Endothelial cell of umbilical vein (primary cell): Measurements from ENCODE around the gene CHST11. TPM values are rescaled to one million over a fixed set of nuclear protein-coding genes. Genes with fewer than 3 reads are reported as not detected.

ENCODE experiments used
- BruUV-seq: library from RNA; stranded (reverse); fragments of 400-500 nt; replicated peaks from 2 replicates; lab custom pipeline; 2021; lab: Mats Ljungman, UMichigan
- CTCF ChIA-PET: fragments of 300-600, 350-600 bp; sonication (Branson Sonifier 250); formaldehyde crosslinking; loops from one replicate; lab custom pipeline; 2021; ENCODE audit warnings: antibody characterized with exemption, inconsistent platforms; lab: Charles Lee
- POLR2A ChIA-PET: fragments of 300-600, 350-600 bp; sonication (Branson Sonifier 250); formaldehyde crosslinking; loops from one replicate; lab custom pipeline; 2021; ENCODE audit warnings: antibody characterized with exemption, inconsistent platforms; lab: Charles Lee
- DNase-seq: peaks from one replicate; pipeline ENCODE4 v3.0.0-alpha.2; 2011; ENCODE audit warnings: low read depth, low spot score
- FAIRE-seq: peaks from 2 replicates; lab custom pipeline; 2011; peaks lifted over from hg19 to GRCh38; lab: Jason Lieb, UNC
- H2AFZ ChIP-seq: 2 replicates; pipeline ENCODE4 v1.6.0; 2012; ENCODE audit warnings: low read depth, low read length, control low read depth, inconsistent platforms
- H3K27ac ChIP-seq: 2 replicates; pipeline ENCODE4 v1.5.1; 2011; ENCODE audit warnings: low read depth, mild to moderate bottlenecking, control low read depth, low read length, moderate library complexity; ENCODE audit not compliant: insufficient read depth
- H3K27me3 ChIP-seq, 2 experiments: 2 replicates each; pipeline versions ENCODE4 v1.6.0 to v1.6.1; 2011; ENCODE audit warnings: low read length in 2 of 2, mixed read lengths in 1 of 2; ENCODE audit not compliant: control insufficient read depth in 2 of 2, insufficient read depth in 2 of 2
- H3K36me3 ChIP-seq, 2 experiments: 2 replicates in 1 of 2; 3 replicates in 1 of 2; pipeline ENCODE4 v1.5.1; 2011; ENCODE audit warnings: low read length in 2 of 2, mild to moderate bottlenecking in 1 of 2, moderate library complexity in 1 of 2; ENCODE audit not compliant: control insufficient read depth in 2 of 2, insufficient read depth in 2 of 2; ENCODE audit errors: extremely low read depth in 1 of 2
- H3K4me1 ChIP-seq: 3 replicates; pipeline ENCODE4 v1.5.1; 2011; ENCODE audit warnings: mild to moderate bottlenecking, low read length; ENCODE audit not compliant: control insufficient read depth, insufficient read depth; ENCODE audit errors: extremely low read depth
- H3K4me2 ChIP-seq: 2 replicates; pipeline ENCODE4 v1.6.1; 2011; ENCODE audit warnings: low read length, control low read depth, mixed read lengths; ENCODE audit not compliant: insufficient read depth
- H3K4me3 ChIP-seq, 3 experiments: fragments of 200-600 bp in 1 of 3; sonication (generic), shearing (Covaris generic) in 1 of 3; replicated peaks in 1 of 3; 2 replicates each; pipeline ENCODE4 v1.5.1; 2011 to 2016; ENCODE audit warnings: control low read depth in 3 of 3, low read length in 3 of 3, mild to moderate bottlenecking in 2 of 3, inconsistent platforms in 1 of 3, low read depth in 1 of 3, moderate library complexity in 1 of 3; ENCODE audit not compliant: insufficient read depth in 1 of 3
- H3K79me2 ChIP-seq: 2 replicates; pipeline ENCODE4 v1.6.0; 2012; ENCODE audit warnings: low read length, inconsistent platforms; ENCODE audit not compliant: control insufficient read depth, insufficient read depth
- H3K9ac ChIP-seq: replicated peaks from 2 replicates; pipeline ENCODE3; 2011; ENCODE audit warnings: low read length, control low read depth; ENCODE audit not compliant: insufficient read depth; ENCODE audit errors: extremely low read depth
- H3K9me1 ChIP-seq: replicated peaks from 3 replicates; pipeline ENCODE4 v1.6.0; 2011; ENCODE audit warnings: mild to moderate bottlenecking, low read length; ENCODE audit not compliant: control insufficient read depth, insufficient read depth; ENCODE audit errors: extremely low read depth
- H3K9me3 ChIP-seq: replicated peaks from 2 replicates; pipeline ENCODE4 v1.5.1; 2012; ENCODE audit warnings: low read length, inconsistent platforms; ENCODE audit not compliant: control insufficient read depth, insufficient read depth
- H4K20me1 ChIP-seq: replicated peaks from 2 replicates; pipeline ENCODE3; 2011; ENCODE audit warnings: mild to moderate bottlenecking, low read length; ENCODE audit not compliant: control insufficient read depth, insufficient read depth; ENCODE audit errors: extremely low read depth
- CTCF ChIP-seq, 2 donors: IDR thresholded peaks; 1 replicate in 1 of 2; 2 replicates in 1 of 2; pipeline ENCODE4 v1.5.1; 2011; ENCODE audit warnings: low read length in 2 of 2, mild to moderate bottlenecking in 2 of 2, moderate library complexity in 2 of 2, control low read depth in 1 of 2, inconsistent platforms in 1 of 2, low read depth in 1 of 2; ENCODE audit not compliant: insufficient read depth in 1 of 2; ENCODE audit errors: extremely low read depth in 1 of 2
- EZH2 ChIP-seq: IDR thresholded peaks from 2 replicates; pipeline ENCODE4 v1.6.1; 2012; ENCODE audit warnings: borderline replicate concordance, low read depth, mild to moderate bottlenecking, moderate library complexity, low read length, inconsistent platforms; ENCODE audit not compliant: severe bottlenecking
- FOS ChIP-seq: IDR thresholded peaks from 2 replicates; pipeline ENCODE4 v1.6.1; 2011; ENCODE audit warnings: mild to moderate bottlenecking, low read length, moderate library complexity, borderline replicate concordance; ENCODE audit not compliant: insufficient read depth
- GATA2 ChIP-seq: IDR thresholded peaks from 2 replicates; pipeline ENCODE4 v1.7.0; 2011; ENCODE audit warnings: low read depth, mild to moderate bottlenecking, moderate library complexity, mixed read lengths, low read length; ENCODE audit not compliant: insufficient read length, insufficient read depth
- JUN ChIP-seq: IDR thresholded peaks from 2 replicates; pipeline ENCODE4 v1.6.1; 2011; ENCODE audit warnings: borderline replicate concordance, low read depth; ENCODE audit not compliant: insufficient read length, insufficient read depth
- MYC ChIP-seq: IDR thresholded peaks from one replicate; pipeline ENCODE4 v1.6.1; 2011; ENCODE audit warnings: mild to moderate bottlenecking, low read depth, low read length
- POLR2A ChIP-seq: IDR thresholded peaks from 2 replicates; pipeline ENCODE4 v1.6.1; 2012; ENCODE audit warnings: low read depth, mild to moderate bottlenecking, control low read depth, low read length
- POLR2AphosphoS5 ChIP-seq: IDR thresholded peaks from 2 replicates; pipeline ENCODE4 v1.6.1; 2012; ENCODE audit warnings: low read depth, mild to moderate bottlenecking, control low read depth, low read length, moderate library complexity; ENCODE audit not compliant: insufficient read depth
- dilution Hi-C: fragments of 300-500 bp; cut with MboI; formaldehyde crosslinking; loops from one replicate; pipeline ENCODE4 v1.15.0; 2019; ENCODE audit warnings: low sequenced_read_pairs; ENCODE audit not compliant: extremely low pct_ligation_motif_present
- intact Hi-C: fragments of 100-400 bp; cut with micrococcal nuclease; formaldehyde crosslinking; loops from one replicate; pipeline ENCODE4 v1.10.0; 2022
- polyA plus RNA-seq, 4 experiments: library from polyadenylated mRNA; depleted of rRNA in 3 of 4; stranded (reverse) in 3 of 4; unstranded in 1 of 4; fragments of >200 nt; gene quantifications; 2 replicates each; pipeline versions ENCODE4 v1.2.1 to v1.2.3, GENCODE V29; 2011 to 2012; ENCODE audit warnings: missing spikeins in 1 of 4
- total RNA-seq: library from RNA; stranded (reverse); gene quantifications from 2 replicates; pipeline ENCODE4 v1.2.3, GENCODE V29; 2021
- TF ChIP-seq, protein P1 (sequence below): IDR thresholded peaks from 2 replicates; pipeline ENCODE4 v1.6.1; 2011; ENCODE audit not compliant: insufficient read depth, insufficient read length

CHST11 gene
- total and polyA plus RNA-seq, 2 donors (not counting 3 experiments of a cell fraction or from before 2014, with no cell fraction given): 19.7 to 20.9 TPM

GRCh38 chr12:104577581-104577981, 120.8 kb downstream of the CHST11 start:
- ChIA-PET CTCF (no interaction called here), POLR2A (no interaction called here)
- Histone ChIP-seq H3K79me2 (peaks cover 4% of the 10 kb centered on the region), H3K36me3 (no peaks in the 10 kb centered on the region), H3K4me3 (no peak overlapping the region), H3K4me1 (no peaks in the 10 kb centered on the region), H4K20me1 (no peaks in the 10 kb centered on the region), H2AFZ (no peak overlapping the region), H3K9me1 (no peaks in the 10 kb centered on the region), H3K27me3 (no peaks in the 10 kb centered on the region), H3K27ac (no peak overlapping the region), H3K4me2 (no peak overlapping the region), H3K9me3 (no peaks in the 10 kb centered on the region), H3K9ac (no peak overlapping the region)
- dilution Hi-C loops: no loop called here
- intact Hi-C loops: no loop called here
- BruUV-seq: no TSS peak
- TF ChIP-seq JUN (no peak), CTCF (IDR thresholded peaks at IDR 0.05; ENCODE audit: extremely low read depth in 1 of 2, insufficient read depth in 1 of 2, low read depth in 1 of 2, low read length in 2 of 2) (no peak), GATA2 (no peak), POLR2A (no peak), EZH2 (no peak), MYC (no peak), FOS (no peak), POLR2AphosphoS5 (no peak)
- TF ChIP-seq, protein P1, sequence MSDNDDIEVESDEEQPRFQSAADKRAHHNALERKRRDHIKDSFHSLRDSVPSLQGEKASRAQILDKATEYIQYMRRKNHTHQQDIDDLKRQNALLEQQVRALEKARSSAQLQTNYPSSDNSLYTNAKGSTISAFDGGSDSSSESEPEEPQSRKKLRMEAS: no peak
- DNase-seq (no peak), FAIRE-seq (no peak)
